Measurements from ENCODE around the gene NCEH1. TPM values are rescaled to one million over a fixed set of nuclear protein-coding genes. Genes with fewer than 3 reads are reported as not detected.
"Not testable (repeated sequence)": the region's sequence is repeated elsewhere in the genome, so short reads cannot be mapped to it uniquely, and the experiment has no call there.

Gene NCEH1, protein sequence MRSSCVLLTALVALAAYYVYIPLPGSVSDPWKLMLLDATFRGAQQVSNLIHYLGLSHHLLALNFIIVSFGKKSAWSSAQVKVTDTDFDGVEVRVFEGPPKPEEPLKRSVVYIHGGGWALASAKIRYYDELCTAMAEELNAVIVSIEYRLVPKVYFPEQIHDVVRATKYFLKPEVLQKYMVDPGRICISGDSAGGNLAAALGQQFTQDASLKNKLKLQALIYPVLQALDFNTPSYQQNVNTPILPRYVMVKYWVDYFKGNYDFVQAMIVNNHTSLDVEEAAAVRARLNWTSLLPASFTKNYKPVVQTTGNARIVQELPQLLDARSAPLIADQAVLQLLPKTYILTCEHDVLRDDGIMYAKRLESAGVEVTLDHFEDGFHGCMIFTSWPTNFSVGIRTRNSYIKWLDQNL
- 51.1 TPM for total RNA-seq
- long read RNA-seq, full-length matches to known transcripts: 52 of 64 reads
- long read RNA-seq, partial matches to known transcripts: 1 of 64 reads
- long read RNA-seq, other reads (novel, unspliced or antisense): 11 of 64 reads

DNA sequence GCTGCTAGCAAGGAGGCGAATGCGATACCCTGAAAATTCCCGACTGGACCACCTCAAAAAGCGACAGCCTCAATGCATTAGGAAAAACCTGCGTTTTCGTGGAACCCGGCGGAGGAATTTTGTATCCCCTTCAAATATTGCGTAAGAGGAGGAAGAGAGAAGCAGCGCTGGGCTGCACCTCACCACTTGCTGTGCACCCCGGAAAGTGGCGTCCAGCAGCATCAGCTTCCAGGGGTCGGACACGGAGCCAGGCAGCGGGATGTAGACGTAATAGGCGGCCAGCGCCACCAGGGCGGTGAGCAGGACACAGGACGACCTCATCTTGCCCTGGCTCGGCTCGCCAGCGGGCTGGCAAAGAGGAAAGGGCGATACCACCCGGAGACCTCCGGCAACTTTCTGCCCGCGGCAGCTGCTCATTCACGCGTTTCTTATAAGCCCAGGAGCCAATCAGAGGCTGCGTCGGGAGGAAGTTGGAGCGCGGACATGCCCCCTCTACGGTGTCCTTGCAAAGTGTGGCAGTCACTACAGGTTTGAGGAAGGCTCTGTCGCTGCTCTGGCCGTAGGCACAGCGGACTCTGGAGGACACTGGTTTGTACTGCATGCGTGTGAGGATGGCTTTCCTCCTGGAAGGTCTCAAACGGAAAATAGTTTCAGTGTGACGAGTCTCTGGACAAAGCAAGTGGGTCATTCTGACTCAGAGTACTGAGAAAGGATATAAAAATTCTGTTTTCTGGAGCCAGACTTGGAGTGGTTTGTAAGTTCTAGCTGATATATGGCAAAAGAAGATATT is at the start of gene NCEH1:
NCEH1 (minus strand) TSS at position 404 of the 790 bp plus-strand sequence; CDS start at position 321, 83 bp downstream.
- ATAC-seq (ENCODE audit: poor library complexity) (peak; percentile 96), DNase-seq (peak; percentile 94)
- intact Hi-C loops (cut with DNase I): no loop called here

DNA sequence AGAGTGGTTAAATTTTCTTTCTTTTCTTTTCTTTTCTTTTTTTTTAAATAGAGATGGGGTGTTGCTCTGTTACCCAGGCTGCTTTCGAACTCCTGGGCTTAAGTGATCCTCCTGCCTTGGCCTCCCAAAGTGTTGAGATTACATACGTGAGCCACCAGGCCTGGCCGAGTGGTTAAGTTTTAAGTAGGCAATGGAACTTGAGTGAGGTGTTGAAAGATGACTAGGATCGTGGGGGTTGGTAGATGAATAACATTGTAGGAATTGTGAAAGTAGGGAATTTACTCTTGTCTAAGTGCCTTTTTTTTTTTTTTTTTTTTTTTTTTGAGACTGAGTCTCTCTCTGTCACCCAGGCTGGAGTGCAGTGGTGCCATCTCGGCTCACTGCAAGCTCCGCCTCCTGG is 49.5 kb upstream of the NCEH1 start:
- intact Hi-C loops (cut with DNase I); ATAC-seq (ENCODE audit: poor library complexity); DNase-seq: not testable (repeated sequence)

DNA sequence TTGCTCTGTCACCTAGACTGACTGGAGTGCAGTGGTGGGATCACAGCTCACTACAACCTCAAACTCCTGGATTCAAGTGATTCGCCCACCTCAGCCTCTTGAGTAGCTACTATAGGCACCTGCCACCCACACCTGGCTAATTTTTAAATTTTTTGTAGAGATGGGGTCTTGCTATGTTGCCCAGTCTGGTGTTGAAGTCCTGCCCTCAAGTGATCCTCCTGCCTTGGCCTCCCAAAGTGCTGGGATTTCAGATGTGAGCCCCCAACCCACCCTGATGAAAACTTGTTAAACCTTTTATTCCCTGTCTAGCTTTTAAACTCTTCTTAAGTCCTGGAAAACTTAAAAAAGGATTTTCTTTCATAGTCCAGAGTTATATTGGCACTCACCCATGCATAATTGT is 42.3 kb upstream of the NCEH1 start:
- DNase-seq (no peak), ATAC-seq (ENCODE audit: poor library complexity) (no peak)
- intact Hi-C loops (cut with DNase I): no loop called here

DNA sequence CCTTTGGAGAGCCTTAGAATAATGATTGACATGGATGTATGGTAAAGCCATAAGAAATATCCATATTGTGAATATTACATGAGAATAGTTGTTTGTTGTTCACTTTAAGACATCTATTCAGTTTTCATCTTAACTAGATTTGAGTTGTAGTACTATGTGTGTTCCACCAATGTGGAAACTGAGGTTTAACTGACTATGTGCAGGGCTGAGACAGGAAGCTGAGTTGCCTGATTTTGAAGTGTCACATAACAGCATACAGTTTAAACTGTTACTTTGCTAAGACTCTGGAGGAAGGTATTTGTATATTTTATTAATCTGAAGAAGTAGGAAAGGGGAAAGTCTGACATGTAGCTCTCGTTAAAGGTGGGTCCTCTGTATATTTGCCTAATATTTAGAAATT is 41.8 kb upstream of the NCEH1 start:
- ATAC-seq (ENCODE audit: poor library complexity) (no peak), DNase-seq (no peak)
- intact Hi-C loops (cut with DNase I): no loop called here

DNA sequence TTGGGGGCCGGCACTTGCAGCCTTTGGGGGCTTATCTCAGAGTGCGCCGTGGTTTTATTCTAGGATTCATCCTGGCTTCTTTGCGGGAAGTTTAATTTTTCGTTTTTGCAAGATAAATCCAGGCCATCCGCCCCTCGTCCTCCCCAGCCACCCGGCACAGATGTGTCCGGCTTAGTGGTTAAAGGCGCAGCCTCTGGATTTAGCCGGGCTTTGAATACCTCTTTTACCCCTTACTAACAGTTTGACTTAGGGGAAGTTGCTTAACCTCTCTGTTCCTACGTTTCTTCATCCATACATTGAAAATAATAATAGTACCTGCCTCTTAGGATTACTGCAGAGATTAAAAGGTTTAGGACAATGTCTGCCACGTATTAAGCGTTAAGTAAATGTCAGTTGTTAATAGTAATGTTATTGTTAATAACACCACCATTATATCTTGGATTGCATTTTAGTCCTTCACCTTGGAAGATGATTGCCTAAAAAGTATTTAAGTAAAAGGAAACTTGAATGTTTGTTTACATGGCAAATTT is 40.4 kb upstream of the NCEH1 start:
- DNase-seq (no peak), ATAC-seq (ENCODE audit: poor library complexity) (peak; percentile 19)
- intact Hi-C loops (cut with DNase I): no loop called here

DNA sequence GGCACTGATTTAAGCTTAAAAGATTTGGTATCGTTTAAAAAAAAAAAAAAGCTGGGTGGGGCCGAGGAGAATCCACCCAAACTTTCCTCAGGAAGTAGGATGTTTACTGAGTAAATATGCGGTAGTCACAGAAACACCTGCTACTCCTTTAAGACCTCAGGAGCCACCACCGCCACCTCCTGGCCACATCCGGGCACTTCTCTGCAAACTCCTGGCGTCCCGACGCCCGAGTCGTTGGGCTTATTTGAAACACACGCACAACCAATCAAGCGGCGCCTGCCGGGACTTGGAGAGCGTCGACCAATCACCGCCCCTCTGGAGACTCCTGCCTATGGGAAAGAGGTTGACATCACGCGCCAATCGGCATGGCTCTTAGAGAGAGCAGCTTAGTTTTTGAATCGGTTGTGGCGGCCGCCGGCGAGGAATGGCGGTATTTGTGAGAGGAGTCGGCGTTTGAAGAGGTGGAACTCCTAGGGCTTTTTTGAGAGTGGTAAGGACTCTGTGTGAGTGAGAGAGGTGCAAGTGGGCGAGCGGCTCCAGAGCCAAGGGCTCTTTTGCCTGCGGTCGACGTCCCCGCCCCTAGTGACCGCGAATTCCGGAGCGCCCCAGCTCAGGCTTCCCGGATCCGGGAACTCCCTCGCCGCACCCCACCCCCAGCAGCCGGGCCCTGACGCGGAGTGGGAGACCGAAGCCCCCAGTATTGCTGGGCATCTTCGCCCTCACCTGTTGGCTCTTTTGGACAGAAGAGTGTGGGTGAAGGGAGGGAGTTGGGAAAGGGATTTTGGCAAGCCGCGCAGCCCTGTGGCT is 39.7 kb upstream of the NCEH1 start, which contains the start of gene ECT2:
ECT2 (plus strand) TSS at position 359 of the 807 bp plus-strand sequence. CDS start 3,805 bp downstream, outside the sequence.
- peak; percentile 99 for DNase-seq
- intact Hi-C loops (cut with DNase I): no loop called here
- ATAC-seq (ENCODE audit: poor library complexity): peak; percentile 98

DNA sequence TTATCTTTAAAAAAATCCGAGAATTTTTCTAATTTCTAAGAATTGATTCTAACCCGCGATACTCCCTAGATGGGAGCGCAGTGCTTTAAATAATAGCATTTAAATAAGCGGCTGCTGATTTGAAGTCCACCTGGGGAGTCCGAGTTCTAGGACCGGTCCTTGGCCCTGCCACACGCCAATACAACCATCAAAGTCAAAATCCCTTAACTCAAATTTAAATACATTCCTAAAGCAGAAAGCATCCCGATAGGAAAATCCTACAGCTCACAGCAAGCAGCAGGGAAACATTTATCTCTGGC is 39.2 kb upstream of the NCEH1 start:
- no peak for ATAC-seq (ENCODE audit: poor library complexity)
- intact Hi-C loops (cut with DNase I): no loop called here
- DNase-seq: no peak

DNA sequence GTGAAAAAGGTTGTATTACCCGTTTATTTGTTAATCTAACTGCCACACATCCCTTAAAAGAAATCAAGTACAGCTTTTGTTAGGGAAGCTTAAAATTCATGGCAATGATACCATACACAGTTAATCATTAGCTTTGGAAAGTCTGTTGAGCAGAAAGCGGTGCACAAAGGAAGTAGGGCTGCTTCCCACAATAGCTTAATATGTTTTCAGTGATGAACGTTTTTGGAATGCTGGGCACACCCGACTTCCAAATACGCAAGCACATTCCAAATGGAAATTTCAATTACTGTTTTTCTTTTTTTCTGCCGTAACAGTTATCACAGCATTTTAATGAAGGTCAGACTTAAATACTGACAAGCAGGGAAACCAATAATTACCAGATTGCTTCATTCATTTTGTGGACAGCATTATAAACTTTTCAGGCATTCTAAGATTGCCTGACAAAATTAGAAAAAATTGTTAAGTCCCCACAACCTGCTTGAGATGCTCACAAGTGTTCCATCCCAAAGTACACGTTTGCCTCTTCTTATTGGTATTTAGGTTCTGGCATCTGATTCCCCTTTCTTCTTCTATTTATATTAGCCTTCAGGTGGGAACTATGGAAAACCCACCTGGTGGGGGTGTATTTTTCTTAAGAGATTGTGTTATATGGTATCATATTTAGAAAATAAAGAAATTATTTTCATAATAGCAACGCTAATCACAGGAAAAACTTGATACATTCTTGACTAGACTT is 38.5 kb upstream of the NCEH1 start:
- ATAC-seq (ENCODE audit: poor library complexity): no peak
- no peak for DNase-seq
- intact Hi-C loops (cut with DNase I): no loop called here

DNA sequence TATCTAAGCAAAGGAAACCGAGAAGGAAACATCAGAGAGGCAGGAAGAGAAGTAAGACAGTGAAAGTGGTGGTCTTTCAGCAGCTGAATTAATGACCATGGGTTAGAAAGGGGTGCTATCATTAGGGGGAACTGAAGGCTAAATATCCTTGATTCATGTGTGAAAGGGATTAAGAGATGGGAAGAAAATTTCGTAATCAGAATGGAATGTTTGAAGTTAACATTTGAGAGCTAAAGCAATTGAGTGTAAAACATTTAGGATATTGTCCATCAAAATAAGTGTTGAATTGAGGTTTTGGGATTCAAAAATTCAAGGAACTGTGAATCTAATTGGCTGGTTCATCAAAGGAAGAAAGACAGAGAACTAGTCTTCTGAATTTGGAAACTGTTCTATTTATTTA is 35.6 kb upstream of the NCEH1 start:
- DNase-seq (no peak), ATAC-seq (ENCODE audit: poor library complexity) (no peak)
- intact Hi-C loops (cut with DNase I): no loop called here

DNA sequence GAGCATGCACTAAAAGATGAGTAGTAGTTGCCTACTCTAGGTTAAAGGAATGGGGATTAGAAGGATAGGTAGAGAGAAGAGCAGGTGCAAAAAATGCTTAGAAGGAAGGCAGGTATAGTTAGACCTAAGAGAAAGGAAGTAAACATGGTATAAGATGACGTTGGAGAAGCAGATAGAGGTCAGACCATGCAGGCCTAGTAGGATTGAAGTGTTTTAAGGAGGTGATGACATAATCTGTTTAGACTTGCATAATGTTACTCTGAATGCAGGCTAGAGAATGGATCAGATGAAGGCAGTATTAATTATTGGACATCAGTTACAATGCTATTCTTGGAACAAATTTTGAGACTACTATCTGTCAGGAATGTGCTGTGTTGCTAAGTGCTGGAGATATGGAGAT is 28.6 kb upstream of the NCEH1 start:
- intact Hi-C loops (cut with DNase I): no loop called here
- no peak for ATAC-seq (ENCODE audit: poor library complexity)
- DNase-seq: no peak

DNA sequence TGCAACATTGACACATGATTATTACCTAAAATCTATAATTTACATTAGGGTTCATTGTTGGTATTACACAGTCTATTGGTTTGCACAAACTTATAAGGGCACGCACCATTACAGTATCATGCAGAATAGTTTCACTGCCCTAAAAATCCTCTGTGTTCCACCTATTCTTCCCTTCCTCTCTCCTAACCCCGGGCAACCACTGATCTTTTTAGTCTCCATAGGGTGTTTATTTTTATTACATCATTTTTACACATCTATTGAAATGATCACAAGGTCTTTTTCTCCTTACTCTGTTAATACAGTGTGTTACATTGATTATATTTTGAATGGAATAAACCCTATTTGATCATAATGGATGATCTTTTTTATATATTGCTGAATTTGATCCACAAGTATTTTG is 24.1 kb upstream of the NCEH1 start:
- intact Hi-C loops (cut with DNase I): no loop called here
- DNase-seq: no peak
- ATAC-seq (ENCODE audit: poor library complexity): no peak

DNA sequence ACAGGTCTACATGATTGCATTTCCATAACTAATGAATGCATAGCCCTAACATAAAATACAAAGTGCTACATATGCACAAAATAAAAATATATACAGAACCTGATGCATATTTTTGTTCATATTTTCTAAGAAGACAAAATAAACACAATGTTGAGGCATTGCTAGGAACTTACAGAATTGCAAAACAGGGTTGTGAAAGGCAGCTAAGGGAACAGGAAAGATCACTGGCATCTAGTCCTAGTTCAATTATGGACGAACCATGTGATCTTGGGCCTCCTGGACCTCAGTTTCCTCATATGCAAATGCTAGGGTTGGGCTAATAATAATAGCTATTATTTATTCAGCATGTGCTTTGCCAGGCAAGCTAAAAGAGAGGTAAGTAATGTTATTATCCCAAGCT is 15.5 kb upstream of the NCEH1 start:
- intact Hi-C loops (cut with DNase I): no loop called here
- no peak for ATAC-seq (ENCODE audit: poor library complexity)
- DNase-seq: no peak

DNA sequence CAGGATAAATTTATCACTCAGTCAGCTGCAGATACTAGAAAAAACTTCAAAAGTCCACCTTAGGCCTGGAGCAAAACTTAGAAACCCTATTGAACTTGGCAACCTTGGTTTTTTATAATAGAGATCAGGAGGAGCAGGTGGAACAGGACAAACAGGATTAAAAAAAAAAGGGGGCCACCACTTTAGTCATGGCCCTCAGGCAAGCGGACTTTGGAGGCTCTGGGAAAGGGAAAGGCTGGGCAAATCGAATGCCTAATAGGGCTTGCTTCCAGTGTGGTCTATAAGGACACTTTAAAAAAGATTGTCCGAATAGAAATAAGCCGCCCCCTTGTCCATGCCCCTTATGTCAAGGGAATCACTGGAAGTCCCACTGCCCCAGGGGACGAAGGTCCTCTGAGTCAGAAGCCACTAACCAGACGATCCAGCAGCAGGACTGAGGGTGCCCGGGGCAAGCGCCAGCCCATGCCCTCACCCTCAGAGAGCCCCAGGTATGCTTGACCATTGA is 11.7 kb upstream of the NCEH1 start:
- intact Hi-C loops (cut with DNase I); ATAC-seq (ENCODE audit: poor library complexity); DNase-seq: not testable (repeated sequence)

DNA sequence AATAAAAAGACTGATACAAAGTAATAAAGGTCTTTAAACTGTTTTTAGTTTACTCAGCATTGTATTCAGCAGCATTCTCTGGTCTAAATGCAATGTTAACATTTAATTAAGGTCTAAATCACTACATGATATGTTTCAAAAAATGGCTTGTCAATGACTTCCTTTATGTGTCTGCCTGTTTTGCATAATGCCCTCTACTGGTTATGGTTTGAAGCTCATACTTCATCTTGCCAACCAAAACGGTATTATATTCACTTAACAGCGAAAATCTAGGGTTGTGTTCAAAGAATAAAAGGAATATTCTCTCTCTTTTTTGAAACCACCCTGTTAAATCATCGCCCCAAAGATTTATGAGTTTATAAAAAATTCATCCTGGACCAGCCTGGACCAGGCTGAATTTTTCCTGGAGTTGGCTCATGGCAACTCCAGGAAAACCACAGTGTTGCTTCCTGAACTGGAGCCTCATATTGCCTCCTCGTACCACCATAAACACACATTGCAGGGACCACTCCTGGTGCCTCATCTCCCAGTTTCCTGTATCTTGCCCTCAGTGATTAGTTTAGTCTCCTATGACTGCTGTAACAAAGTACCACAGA is 6.7 kb upstream of the NCEH1 start:
- ATAC-seq (ENCODE audit: poor library complexity) (no peak), DNase-seq (no peak)
- intact Hi-C loops (cut with DNase I): no loop called here

DNA sequence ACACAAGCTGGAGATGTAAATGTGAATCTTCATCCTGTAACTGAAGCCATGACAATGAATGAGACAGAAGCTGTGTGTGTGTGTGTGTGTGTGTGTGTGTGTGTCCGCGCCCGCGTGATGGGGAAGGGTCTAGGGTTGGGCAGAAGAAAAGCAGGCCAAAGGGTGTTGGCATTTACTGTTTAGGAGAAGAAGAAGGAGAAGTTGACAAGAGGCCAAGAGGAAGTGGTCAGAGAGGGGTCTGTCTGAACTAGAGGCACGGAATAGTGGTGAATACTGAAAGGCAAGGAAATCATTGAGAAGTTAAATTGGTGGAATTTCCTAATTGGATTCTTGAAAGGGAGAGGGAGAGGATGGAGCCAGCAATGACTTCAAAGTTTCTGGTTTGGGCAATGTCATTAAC is 5.6 kb upstream of the NCEH1 start:
- ATAC-seq (ENCODE audit: poor library complexity) (peak; percentile 79), DNase-seq (peak; percentile 53)

DNA sequence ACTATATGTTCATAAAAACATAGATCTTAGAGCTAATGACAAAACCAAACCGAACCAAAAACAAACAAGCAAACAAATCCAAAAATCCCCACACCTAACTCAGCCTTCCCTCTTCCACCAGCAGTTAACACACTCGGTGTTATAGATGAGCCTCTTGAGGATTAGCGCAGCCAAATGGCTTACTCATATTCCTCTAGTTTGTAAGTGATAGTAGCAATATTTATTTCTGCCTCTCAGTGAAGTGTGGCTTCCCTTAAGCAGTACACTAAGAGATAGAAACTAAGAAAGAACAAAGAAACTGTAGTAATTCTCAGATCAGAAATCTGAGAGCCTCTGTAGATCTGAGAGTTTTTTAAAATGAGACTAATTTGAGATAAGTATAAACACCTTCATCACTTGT is 2.4 kb upstream of the NCEH1 start:
- ATAC-seq (ENCODE audit: poor library complexity) (no peak), DNase-seq (no peak)
- intact Hi-C loops (cut with DNase I): no loop called here

More for the DNA sequence above, 5.6 kb upstream of the NCEH1 start:
- intact Hi-C loops (cut with DNase I): no loop called here

DNA sequence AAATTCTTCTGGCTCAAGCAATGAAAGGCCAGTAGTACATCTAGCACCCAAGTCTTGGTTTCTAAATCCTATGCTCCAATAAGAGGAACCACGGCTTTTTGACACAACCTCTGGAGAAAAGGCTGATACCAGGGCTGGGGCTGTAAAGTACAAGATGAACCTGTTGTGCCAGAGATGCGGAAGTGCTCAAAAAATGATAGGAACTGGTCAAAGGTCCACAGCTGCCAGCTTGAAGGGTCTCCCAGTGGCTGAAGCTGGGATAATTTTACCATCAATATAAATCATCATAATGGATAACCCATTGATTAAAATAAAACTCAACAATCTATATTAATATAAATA is 558 bp upstream of the NCEH1 start:
- DNase-seq (no peak), ATAC-seq (ENCODE audit: poor library complexity) (peak; percentile 7)
- intact Hi-C loops (cut with DNase I): no loop called here

All from Right ventricle myocardium superior (tissue), 1 donor.